Activated CD4-positive, alpha-beta T cell treated with anti-CD3 and anti-CD28 coated beads, Interleukin-2, amount 50 U/mL, for 4 hours (primary cell): Measurements from ENCODE around the gene TBC1D16.
"Not testable (repeated sequence)": the region's sequence is repeated elsewhere in the genome, so short reads cannot be mapped to it uniquely, and the experiment has no call there.

Experiments
- DNase-seq, 2 experiments: peaks; one replicate each; pipeline ENCODE4 v3.0.0-alpha.2; 2020

The TBC1D16 gene

DNA sequence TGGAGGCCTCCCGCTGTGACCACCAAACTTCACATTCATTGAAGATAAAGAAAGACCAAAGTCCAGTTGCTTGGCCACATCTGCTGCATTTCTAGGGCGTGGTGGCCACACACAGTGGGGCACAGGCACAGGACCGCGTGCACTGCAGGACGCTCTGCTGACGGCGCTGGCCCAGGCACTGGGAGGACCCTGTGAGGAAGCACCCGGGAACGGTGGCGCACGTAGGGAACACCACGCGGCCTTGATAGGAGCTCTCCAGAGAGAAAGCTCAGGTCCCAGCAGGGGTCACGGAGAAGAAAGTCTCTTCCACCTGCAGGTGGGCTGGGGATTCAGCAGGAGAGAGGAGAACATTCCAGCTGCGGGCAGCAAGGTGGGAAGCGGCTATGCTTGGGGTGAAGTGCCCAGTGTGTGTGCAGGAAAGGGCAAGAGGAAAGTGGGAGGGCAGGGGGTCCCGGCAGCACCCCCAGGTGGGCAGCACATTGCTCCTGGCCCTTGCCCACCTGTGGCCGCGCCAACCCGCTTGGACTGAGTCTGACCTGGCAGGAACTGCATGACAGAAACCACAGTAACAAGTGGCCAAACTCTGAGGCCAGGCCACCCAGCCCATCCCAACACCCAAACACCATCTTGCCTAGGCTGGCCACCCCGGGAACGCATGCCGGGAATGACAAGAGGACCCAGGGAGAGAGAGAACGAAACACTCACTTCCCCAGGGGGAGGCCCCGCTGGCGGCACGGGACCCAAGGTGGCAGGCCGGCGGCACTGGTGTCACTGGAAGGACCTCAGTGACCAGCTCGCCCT lies 32.8 kb downstream of the TBC1D16 start:
- no peak for DNase-seq

GRCh38 chr17:80002070-80002641 lies 33.5 kb downstream of the TBC1D16 start:
- DNase-seq = no peak

- no peak for DNase-seq
These were observed 34.5 kb downstream of the TBC1D16 start for GRCh38 chr17:80000981-80001775.

GRCh38 chr17:80000136-80000535 lies 35.5 kb downstream of the TBC1D16 start:
- no peak for DNase-seq

- DNase-seq = peak; percentile 47 to 49
These were observed 38.5 kb downstream of the TBC1D16 start for GRCh38 chr17:79997011-79997660.

DNA sequence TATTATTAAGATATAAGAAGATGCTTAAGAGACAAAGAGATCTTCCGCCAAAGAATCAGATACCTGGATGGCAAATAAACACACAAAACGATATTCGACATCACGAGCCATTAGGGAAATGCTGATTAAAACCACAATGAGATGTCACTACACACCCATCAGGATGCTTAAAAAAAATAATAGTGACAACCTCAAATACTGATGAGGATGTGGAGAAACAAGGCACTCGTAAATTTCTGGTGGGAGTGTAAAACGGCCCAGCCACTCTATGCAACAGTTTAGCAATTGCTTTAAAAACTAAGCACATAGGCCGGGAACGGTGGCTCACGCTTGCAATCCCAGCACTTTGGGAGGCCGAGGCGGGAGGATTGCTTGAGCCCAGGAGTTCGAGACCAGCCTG lies 39.4 kb downstream of the TBC1D16 start:
- DNase-seq = no peak

GRCh38 chr17:79995696-79996095 lies 40.0 kb downstream of the TBC1D16 start:
- no peak for DNase-seq

GRCh38 chr17:79994602-79995001 lies 41.1 kb downstream of the TBC1D16 start:
- DNase-seq = no peak

- not testable (repeated sequence) for DNase-seq
These were observed 41.5 kb downstream of the TBC1D16 start for GRCh38 chr17:79994228-79994569.

DNA sequence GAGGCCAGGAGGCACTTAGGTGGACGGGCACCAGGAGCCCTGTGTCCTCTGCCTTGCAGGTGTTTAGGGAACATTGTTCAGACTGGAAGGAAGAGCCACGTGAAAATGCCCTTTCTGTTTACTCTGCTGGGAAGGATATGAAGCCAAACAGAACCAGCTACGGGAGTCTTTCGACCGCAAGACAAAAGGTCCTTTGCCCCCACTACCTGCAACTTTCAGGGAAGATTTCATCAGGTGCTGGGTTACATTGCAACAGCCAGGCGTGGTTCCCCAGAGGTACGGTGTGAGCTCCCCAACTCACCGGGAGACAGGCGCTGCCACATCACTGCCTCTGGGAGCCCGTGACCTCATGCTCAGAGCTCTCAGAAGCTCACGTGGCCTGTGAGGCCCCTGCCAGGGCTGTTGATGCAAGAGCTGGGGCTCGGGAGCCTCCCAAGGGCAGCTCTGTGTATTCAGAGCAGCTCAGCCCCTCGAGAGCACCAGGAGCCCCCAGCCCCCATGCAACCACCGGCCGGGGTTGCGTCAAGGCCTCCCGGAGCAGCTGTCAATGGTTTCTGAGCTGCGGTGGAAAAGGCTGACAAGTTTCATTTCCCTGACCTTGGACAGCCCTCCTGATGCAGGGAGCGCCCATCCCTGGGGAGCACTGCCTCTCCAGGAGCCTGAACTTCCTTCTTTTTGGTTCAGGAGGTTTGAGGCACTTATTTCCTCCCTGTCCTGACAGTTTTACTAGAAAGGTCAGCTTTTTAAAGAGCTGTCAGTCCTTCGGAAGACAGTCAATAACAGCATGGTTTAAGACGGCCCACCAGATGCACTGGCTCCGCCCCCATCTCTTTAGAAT lies 42.1 kb downstream of the TBC1D16 start:
- DNase-seq = peak; percentile 35 to 39

GRCh38 chr17:79992649-79993389 lies 42.9 kb downstream of the TBC1D16 start:
- no peak for DNase-seq

DNA sequence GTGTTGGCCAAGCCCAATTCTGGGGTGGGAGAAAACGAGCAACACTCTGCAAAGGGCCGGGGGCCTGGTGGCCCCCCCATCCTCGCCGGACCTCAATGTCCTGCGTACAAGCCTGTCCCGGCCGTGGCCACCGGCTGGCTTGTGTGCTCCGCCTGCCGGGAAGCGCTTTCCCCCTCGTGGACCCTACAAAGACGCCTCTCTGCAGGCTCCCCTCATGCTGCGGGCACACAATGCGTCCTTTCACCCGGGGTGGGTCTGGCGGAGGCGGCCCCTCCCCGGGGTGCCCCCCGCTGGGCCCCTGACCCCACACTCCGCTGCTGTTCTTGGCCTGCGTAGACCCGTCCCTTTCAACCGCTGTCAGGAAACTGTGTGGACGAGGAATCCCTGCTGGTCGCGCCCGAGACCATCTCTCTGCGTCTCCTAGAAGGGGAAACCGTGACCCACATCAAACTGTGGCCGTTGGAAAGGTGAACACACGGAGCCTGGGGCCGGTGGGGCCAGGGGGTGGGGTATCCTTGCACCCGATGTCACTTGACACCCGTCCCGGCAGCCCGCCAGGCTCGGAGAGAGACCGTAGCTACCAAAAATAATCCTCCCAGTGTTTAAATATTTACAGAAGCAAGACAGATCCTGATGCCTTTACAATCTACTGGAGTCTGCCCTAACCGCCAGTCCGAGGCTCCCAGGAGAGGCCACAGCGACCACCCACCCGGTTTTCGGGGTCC lies 43.6 kb downstream of the TBC1D16 start:
- DNase-seq = no peak

GRCh38 chr17:79991140-79991923 lies 44.3 kb downstream of the TBC1D16 start:
- peak; percentile 80 to 82 for DNase-seq

GRCh38 chr17:79990704-79991103 lies 45.0 kb downstream of the TBC1D16 start:
- DNase-seq = no peak

DNA sequence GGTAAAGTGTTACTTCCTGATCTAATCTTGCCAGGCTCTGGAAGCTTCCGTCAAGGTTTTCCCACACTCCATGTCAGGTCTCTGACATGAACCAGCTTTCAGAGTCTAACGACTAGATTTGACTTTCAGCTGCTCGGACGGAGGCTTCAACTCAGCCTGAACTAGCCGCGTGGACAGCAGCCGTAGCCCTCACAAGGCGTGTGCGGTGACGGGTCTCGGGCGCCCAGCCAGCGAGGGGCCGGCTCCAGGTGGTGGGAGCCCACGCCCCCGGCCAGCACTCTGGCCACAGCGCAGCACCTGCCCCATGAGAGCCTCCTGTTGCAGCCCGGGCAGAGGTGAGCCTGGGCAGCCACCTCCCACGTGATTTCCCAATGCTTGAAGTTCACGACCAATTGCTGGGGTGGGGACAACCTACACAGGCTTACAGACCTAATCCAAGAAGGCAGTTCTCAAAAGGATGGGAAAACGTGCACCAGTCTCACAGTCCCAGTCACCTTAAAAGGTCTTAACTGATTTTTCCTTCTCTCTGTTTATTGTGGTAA lies 45.5 kb downstream of the TBC1D16 start:
- no peak for DNase-seq

DNA sequence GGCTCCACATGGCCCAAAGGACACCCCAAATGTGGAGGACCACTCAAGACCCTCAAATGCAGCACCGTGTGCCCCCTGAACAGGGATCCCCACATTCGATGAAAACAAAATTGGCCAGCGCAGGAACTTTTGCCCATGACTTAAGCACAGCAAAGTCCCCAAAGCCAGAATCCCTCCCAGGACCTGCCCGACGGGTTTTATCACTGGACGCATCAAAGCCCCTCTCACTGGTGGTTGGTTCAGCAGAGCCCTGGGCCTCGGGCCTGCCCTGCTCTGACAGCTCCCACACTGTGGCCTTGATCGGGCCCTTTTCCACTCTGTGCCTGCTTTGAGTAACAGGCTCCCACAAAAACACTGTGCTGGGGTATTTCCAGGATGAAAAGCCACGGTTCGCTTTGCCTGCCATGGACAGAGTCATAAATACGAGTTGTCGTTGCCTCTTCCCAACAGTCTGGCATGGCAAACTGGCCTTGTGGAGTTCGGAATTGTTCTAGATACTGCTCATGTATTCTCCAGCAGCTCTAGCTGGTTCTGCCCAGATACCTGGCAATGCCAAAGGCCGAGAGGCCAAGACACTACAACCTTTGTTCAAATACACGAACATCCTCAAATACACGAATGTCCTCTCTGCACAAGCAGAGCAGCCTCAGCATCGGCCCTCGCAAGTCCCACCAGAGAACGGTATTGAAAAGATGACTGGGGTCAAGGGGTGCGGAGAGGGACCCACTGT lies 46.4 kb downstream of the TBC1D16 start:
- DNase-seq = no peak

GRCh38 chr17:79988185-79988971 lies 47.3 kb downstream of the TBC1D16 start:
- DNase-seq = no peak

DNA sequence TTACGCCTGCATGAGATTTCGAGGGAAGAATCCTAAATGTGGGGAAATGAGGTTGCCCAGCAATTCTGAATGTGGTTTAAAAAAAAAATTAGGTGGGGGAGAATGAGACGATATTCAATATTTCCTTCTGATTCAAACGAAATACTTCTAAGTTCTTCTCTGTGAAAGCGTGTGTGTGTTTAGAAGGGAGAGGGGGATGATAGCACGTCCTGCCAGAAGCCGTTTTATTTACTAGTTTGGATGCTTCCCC lies 47.8 kb downstream of the TBC1D16 start:
- no peak for DNase-seq
